ENCODE results near the gene KRT4.

DNA sequence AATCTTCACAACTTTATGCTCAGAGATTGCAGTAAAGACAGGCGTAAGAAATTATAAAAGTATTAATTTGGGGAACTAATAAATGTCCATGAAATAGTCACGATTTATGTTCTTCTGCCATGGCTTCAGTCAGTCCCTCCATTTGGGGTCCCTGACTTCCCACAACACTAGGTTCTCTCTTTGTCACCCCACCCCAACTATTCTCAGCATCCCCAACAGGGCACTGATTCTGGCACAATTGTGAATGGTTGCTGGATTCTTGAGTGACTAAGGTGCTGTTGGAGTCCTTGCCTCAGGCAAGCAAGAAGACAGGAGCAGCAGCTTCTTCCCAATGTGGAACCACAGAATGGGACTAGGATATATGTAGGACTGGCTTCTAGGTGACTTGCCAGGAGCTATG, 52.1 kb downstream of the KRT4 start:
- TF ChIP-seq POLR2AphosphoS5 (IDR thresholded peaks at IDR 0.05; ENCODE audit: borderline replicate concordance, low read depth, low read length) = no peak
- TF ChIP-seq EZH2 (IDR thresholded peaks at IDR 0.05) = no peak
- TF ChIP-seq FOXP2 (optimal IDR thresholded peaks at IDR 0.05; ENCODE audit: control extremely low read depth, extremely low read length, insufficient read depth) = no peak

All from SK-N-MC (cell line).